Sigmoid colon (tissue), 4 donors: ENCODE results near the gene NUDT12.

Experiments used
- EP300 ChIP-seq, 4 donors: sonication (generic); formaldehyde crosslinking; IDR thresholded peaks; one replicate each; pipeline ENCODE4 v1.6.1; 2017; ENCODE audit warnings: antibody characterized with exemption in 4 of 4
- POLR2A ChIP-seq, 2 donors: fragments of 450-650 bp; IDR thresholded peaks; one replicate each; pipeline ENCODE4 v1.6.1; 2016; ENCODE audit warnings: antibody characterized with exemption in 2 of 2, mild to moderate bottlenecking in 2 of 2, moderate library complexity in 2 of 2
- POLR2AphosphoS5 ChIP-seq, 4 donors: sonication (generic); formaldehyde crosslinking; IDR thresholded peaks; one replicate each; pipeline ENCODE4 v1.6.1; 2017; ENCODE audit warnings: antibody characterized with exemption in 4 of 4
- TF ChIP-seq, protein P1 (sequence below), 4 experiments: fragments of 450-650 bp in 3 of 4; fragments of 200-600 bp in 1 of 4; IDR thresholded peaks; one replicate each; pipeline ENCODE4 v1.5.1; 2016 to 2019; ENCODE audit warnings: antibody characterized with exemption in 4 of 4, mild to moderate bottlenecking in 3 of 4, moderate library complexity in 2 of 4

DNA sequence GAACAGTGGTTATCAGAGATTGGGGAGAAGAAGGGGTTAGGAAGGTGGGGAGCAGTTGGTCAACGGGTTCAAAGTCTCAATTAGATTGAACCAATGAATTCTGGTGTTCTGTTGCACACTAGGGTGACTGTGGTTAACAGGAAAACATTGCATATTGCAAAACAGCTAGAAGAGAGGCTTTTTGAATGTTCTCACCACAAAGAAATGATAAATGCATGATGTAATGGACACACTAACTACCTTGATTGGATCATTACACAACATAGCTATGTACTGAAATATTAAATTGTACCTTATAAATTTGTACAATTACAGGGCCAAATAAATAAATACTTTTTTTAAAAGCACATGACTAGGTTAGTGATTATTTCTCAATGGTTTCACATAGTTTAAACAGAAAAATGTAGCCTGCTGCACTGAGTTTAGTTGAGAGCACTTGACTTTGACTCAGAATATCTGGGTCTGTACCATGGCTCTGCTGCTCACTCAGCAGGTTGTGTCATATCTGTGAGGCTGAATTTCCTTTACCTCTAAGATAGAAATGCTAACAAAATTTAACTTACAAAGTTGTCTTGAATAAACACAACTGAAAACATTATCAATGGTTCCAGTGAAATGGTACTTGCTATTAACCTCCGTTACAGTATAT, 30.4 kb downstream of the NUDT12 start:
- TF ChIP-seq POLR2AphosphoS5 (IDR thresholded peaks at IDR 0.05) (no peak), EP300 (IDR thresholded peaks at IDR 0.05) (no peak), POLR2A (IDR thresholded peaks at IDR 0.05) (no peak)
- TF ChIP-seq, protein P1, sequence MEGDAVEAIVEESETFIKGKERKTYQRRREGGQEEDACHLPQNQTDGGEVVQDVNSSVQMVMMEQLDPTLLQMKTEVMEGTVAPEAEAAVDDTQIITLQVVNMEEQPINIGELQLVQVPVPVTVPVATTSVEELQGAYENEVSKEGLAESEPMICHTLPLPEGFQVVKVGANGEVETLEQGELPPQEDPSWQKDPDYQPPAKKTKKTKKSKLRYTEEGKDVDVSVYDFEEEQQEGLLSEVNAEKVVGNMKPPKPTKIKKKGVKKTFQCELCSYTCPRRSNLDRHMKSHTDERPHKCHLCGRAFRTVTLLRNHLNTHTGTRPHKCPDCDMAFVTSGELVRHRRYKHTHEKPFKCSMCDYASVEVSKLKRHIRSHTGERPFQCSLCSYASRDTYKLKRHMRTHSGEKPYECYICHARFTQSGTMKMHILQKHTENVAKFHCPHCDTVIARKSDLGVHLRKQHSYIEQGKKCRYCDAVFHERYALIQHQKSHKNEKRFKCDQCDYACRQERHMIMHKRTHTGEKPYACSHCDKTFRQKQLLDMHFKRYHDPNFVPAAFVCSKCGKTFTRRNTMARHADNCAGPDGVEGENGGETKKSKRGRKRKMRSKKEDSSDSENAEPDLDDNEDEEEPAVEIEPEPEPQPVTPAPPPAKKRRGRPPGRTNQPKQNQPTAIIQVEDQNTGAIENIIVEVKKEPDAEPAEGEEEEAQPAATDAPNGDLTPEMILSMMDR (IDR thresholded peaks at IDR 0.05) = no peak
